ENCODE data around the gene CRYAA.
"Not testable (repeated sequence)": the region's sequence is repeated elsewhere in the genome, so short reads cannot be mapped to it uniquely, and the experiment has no call there.

CRYAA gene

GRCh38 chr21:43177043-43177906, 8.5 kb downstream of the CRYAA start:
- DNase-seq (ENCODE audit: low read depth, low spot score): not testable (repeated sequence)

- not testable (repeated sequence) for DNase-seq (ENCODE audit: low read depth, low spot score)
These were observed 9.5 kb downstream of the CRYAA start for GRCh38 chr21:43178175-43178826.

DNA sequence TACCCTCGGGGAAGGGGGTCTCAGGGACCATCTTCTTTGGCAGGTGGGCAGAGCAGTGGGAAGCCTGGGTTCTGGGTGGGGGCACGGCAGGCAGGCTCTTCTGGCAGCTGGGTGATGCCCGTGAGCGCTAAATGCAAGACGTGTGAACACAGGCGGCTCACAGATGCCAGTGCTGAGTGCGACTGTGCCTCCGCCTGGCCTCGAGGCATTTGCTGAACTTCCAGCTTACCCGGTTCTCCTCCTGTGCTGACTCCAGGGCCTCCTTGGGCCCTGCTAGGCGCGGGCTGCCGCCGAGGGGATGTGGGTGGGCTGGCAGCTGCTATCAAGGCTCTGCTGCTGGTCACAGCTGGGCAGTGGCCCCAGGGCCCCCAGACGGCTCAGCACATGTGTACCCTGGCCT, 12.2 kb downstream of the CRYAA start:
- DNase-seq (ENCODE audit: low read depth, low spot score): not testable (repeated sequence)

GRCh38 chr21:43187268-43187667, 18.5 kb downstream of the CRYAA start:
- not testable (repeated sequence) for DNase-seq (ENCODE audit: low read depth, low spot score)

GRCh38 chr21:43187715-43188114, 18.9 kb downstream of the CRYAA start:
- DNase-seq (ENCODE audit: low read depth, low spot score): no peak

GRCh38 chr21:43188181-43188580, 19.4 kb downstream of the CRYAA start:
- no peak for DNase-seq (ENCODE audit: low read depth, low spot score)

DNA sequence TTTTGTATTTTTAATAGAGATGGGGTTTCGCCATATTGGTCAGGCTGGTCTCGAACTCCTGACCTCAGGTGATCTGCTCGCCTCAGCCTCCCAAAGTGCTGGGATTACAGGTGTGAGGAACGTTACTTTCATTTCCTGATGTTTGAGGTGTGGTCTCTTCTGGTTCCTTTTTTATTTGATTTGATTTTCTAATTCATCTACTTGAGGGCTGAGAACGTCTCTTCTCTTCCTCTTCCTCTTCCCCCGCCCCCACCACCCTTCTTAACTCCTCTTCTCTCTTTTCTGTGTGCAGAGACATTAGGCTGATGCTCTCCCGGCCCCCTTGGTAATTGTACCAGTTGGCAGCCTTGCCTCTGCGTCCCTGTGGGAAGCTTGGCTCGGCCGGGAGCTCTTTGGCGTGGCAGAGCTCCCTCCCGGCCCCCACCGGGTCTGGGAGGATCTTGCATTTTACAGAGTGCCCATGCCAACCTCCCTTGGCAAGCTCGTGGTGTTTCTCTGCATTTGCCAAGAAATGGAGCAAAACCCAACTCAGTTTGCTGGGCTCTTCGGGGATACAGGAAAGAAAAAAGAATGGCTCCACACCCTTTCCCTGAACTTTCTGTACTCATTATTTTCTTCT, 19.9 kb downstream of the CRYAA start:
- no peak for DNase-seq (ENCODE audit: low read depth, low spot score)

- no peak for DNase-seq (ENCODE audit: low read depth, low spot score)
These were observed 21.1 kb downstream of the CRYAA start for GRCh38 chr21:43189936-43190335.

GRCh38 chr21:43190544-43190943, 21.7 kb downstream of the CRYAA start:
- no peak for DNase-seq (ENCODE audit: low read depth, low spot score)

DNA sequence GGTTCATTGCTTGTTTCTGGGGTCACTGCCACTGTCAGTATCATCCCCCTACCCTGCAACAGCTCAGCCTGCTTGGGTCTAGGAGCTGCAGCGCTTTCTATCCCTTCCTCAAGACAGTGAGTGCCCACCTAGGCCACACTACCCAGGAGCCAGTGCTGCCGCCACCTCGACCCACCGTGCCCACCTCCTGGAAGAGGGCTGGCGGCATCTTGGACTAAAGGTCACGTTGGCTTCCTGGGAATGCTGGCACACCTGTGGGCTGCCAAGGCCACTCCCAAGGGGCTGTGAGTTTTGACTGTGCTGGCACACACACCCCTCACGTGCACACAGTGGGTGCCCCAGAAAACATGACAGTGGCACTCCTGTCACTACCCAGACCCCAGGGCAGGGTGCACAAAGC, 22.1 kb downstream of the CRYAA start:
- DNase-seq (ENCODE audit: low read depth, low spot score): no peak

GRCh38 chr21:43191521-43191920, 22.7 kb downstream of the CRYAA start:
- DNase-seq (ENCODE audit: low read depth, low spot score): no peak

- no peak for DNase-seq (ENCODE audit: low read depth, low spot score)
These were observed 23.2 kb downstream of the CRYAA start for GRCh38 chr21:43191971-43192370.

- no peak for DNase-seq (ENCODE audit: low read depth, low spot score)
These were observed 23.8 kb downstream of the CRYAA start for GRCh38 chr21:43192501-43193081.

DNA sequence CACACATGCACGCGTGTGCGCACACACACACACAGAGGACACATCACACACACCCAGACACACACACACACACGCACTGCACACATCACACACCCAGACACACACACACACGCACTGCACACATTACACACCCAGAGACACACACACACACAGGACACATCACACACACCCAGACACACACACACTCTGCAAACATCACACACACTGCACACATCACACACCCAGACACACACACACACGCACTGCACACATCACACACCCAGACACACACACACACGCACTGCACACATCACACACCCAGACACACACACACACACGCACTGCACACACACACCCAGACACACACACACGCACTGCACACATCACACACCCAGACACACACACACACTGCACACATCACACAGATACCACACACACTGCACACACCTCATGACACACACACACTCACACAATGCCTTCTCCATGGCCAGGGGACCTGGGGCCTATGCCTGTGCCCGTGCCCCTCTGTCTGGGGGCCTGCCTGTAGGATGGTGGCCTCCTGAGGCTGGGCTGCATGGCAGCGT, 24.4 kb downstream of the CRYAA start:
- no peak for DNase-seq (ENCODE audit: low read depth, low spot score)

DNA sequence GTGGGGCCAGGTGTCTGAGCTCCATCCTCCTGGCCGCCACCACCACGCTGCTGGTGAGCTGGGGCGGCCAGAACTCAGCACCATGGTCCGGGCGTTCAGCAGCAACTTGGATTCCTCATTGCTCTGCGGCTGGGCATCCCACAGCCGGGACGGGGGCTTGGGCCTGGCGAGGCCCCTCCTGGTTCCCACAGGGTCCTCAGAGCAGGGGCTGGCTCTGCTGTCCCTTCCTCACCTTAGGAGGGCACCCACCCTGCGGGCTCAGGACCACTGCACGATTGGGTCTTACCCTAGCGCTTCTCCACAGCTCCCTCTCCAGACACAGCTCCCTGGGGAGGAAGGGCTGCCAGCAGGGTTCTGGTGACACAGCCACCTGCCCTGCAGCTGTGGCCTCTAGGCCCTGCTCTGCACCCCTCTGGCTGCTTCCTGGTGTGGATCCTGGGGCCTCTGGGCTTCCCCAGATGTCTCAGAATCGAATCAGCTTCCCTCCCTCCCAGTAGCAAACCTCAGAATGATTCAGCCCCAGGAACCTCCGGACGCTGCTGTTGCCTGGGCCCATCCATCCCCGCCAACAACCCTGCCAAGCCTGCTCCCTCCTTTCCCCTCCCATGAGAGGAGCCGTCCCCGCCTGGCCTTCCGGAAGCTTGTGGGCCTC, 25.0 kb downstream of the CRYAA start:
- DNase-seq (ENCODE audit: low read depth, low spot score): no peak

GRCh38 chr21:43194303-43195120, 25.7 kb downstream of the CRYAA start:
- DNase-seq (ENCODE audit: low read depth, low spot score): no peak

- no peak for DNase-seq (ENCODE audit: low read depth, low spot score)
These were observed 26.6 kb downstream of the CRYAA start for GRCh38 chr21:43195121-43196021.

- no peak for DNase-seq (ENCODE audit: low read depth, low spot score)
These were observed 28.0 kb downstream of the CRYAA start for GRCh38 chr21:43196826-43197225.

GRCh38 chr21:43198376-43198775, 29.6 kb downstream of the CRYAA start:
- DNase-seq (ENCODE audit: low read depth, low spot score): no peak

Data from brain pericyte (primary cell).